Astrocyte of the cerebellum (primary cell): Measurements from ENCODE around the gene HOXA10.

Experiments used
- DNase-seq: peaks from one replicate; pipeline ENCODE4 v3.0.0-alpha.2; 2011; ENCODE audit warnings: low read depth
- H3K4me3 ChIP-seq: 2 replicates; pipeline ENCODE4 v1.5.1; 2011; ENCODE audit warnings: mild to moderate bottlenecking, low read depth, low read length, moderate library complexity
- CTCF ChIP-seq: IDR thresholded peaks from 2 replicates; pipeline ENCODE4 v1.5.1; 2012; ENCODE audit warnings: low read length, low read depth, moderate library complexity, mild to moderate bottlenecking; ENCODE audit errors: missing control alignments
- in situ Hi-C: cut with HindIII; loops from 2 replicates; pipeline ENCODE4 v1.10.0; 2017; ENCODE audit warnings: low sequenced_read_pairs

The HOXA10 gene

GRCh38 chr7:27173956-27174873 is at the start of gene HOXA10:
Gene HOXA10 (minus strand): TSS chr7:27174320. CDS start chr7:27174306, 14 bp downstream.
- no peak for DNase-seq

GRCh38 chr7:27221201-27221797 is 47.2 kb upstream of the HOXA10 start:
- no peak overlapping the region for H3K4me3 ChIP-seq
- no peak for TF ChIP-seq CTCF
- no peak for DNase-seq
- in situ Hi-C loops, result loop anchor here (5.0 to 25.0 kb wide), 2 partner anchors 61 to 366 kb away; no protein-coding TSS in a partner anchor

More at GRCh38 chr7:27173956-27174873, at the start of gene HOXA10:
- no peak for TF ChIP-seq CTCF
- H3K4me3 ChIP-seq, result no peak within 1 kb of the TSS
- in situ Hi-C loops, result loop anchor here (25.0 kb wide), 1 partner anchor 1012 kb away; the partner anchor contains the start of gene NFE2L3

GRCh38 chr7:27220440-27220955 is 46.4 kb upstream of the HOXA10 start:
- in situ Hi-C loops, result loop anchor here (5.0 to 25.0 kb wide), 2 partner anchors 62 to 367 kb away; no protein-coding TSS in a partner anchor
- no peak overlapping the region for H3K4me3 ChIP-seq
- no peak for TF ChIP-seq CTCF
- DNase-seq, result no peak

- no peak for DNase-seq
- in situ Hi-C loops, result loop anchor here (5.0 to 25.0 kb wide), 2 partner anchors 62 to 367 kb away; no protein-coding TSS in a partner anchor
- no peak for TF ChIP-seq CTCF
- H3K4me3 ChIP-seq, result no peak overlapping the region
These were observed 45.7 kb upstream of the HOXA10 start for GRCh38 chr7:27219821-27220220.

- DNase-seq, result no peak
- in situ Hi-C loops, result loop anchor here (25.0 kb wide), 1 partner anchor 369 kb away; no protein-coding TSS in a partner anchor
- TF ChIP-seq CTCF, result no peak
- no peak overlapping the region for H3K4me3 ChIP-seq
These were observed 43.8 kb upstream of the HOXA10 start for GRCh38 chr7:27217951-27218350.

- H3K4me3 ChIP-seq, result no peak overlapping the region
- DNase-seq, result no peak
- in situ Hi-C loops, result loop anchor here (25.0 kb wide), 1 partner anchor 372 kb away; no protein-coding TSS in a partner anchor
- TF ChIP-seq CTCF, result no peak
These were observed 41.2 kb upstream of the HOXA10 start for GRCh38 chr7:27215356-27215755.
